Measurements from ENCODE around the gene CAMTA1.

Gene CAMTA1

GRCh38 chr1:7745783-7746182 lies 960.5 kb downstream of the CAMTA1 start:
- no peak for DNase-seq

DNA sequence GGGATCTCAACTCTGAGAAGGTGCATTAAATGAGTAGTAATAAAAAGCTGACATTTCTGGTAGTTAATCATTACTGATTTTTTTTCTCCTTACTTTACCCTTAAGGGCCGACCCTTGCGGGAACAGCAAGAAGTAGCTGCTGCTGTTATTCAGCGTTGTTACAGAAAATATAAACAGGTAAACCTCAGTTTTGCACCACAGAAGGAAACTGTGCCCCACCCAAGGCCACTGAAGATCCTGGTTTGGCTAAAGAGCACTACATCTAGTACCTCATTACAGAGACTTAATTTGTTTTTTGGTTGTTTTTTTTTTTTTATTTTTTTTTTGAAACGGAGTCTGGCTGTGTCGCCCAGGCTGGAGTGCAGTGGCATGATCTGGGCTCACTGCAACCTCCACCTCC lies 962.4 kb downstream of the CAMTA1 start:
- DNase-seq = no peak

DNA sequence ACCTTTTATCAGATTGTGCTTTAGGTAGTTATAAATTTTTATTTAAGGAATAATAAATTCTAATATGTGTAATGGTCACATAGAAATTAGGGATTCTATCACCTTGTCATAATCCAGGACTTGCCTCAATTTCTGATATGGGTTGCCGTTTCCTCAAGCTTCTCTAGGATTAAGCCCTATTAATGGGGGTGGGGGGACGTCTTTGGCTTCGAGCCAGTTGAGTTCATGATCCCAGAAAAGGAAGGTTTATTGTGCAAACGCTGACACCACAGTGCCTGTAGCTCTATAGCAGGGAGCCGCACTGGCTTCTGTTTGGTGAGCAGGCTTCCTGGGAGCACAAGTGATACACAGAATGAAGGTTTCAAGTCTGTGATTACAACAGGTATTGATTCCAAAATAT lies 963.9 kb downstream of the CAMTA1 start:
- no peak for DNase-seq

GRCh38 chr1:7751174-7751573 lies 965.9 kb downstream of the CAMTA1 start:
- DNase-seq = no peak

DNA sequence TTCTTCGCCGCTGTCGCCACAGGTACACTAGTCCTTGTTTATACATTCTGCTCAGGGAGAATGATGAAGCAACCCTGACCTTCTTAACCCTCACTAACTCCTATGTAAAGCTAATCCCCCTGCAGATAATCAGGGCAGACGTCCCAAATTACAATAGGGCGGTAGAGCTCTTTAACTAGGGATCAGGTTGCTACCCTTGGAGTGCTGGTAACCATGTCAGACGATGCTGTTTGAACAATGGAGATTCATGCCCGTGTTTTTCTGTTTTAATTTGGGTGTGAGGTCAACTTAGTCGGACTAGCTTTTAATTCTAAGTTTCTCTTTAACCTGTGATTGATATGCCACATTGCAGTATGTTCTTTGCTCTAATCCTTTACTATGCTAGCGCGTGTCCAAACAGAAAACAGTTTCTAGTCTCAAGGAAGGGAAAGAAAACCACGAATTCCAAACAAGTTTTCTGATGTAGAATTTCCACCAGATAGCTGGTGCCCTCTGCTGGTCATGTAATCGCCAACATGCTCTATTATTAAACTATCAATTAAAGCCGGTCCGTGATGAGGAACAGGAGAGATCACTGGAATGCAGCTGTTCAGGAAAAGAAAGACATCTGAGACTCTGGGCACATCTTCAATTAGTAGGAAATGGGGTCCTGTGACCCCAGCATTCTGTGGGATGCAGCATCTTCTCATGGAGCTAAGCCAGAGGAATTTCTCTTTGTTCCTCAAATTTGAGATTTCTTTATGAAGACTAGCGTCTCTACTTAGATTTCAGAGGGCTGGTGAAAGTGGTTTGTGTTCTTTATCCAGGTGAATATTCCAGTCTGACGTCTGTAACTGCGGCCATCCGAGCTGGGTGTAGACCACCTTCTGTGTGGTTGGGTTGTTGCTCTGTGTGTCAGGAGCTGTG lies 967.5 kb downstream of the CAMTA1 start:
- peak; percentile 19 for DNase-seq

- DNase-seq = no peak
Measured at GRCh38 chr1:7753641-7754040, 968.4 kb downstream of the CAMTA1 start.

GRCh38 chr1:7754234-7754633 lies 969.0 kb downstream of the CAMTA1 start:
- DNase-seq = no peak

DNA sequence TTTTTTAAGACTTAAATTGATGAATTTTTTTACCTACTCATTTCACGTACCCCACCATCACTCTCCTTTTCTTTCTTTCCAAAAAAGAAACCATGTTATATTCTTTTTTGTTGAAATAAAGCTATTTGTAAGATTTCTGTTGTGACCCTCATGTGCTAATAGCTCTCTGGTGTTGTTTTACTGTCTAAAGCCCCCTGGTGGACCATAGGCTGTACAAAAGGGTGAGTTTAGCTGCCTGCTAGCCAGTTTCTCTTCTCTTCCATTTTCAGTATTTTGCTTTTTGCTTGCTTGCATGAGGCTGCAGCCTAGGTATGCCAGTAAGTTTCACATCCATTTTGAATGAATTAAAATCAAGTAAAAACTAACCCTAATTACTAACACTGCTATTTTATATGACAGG lies 970.2 kb downstream of the CAMTA1 start:
- no peak for DNase-seq

DNA sequence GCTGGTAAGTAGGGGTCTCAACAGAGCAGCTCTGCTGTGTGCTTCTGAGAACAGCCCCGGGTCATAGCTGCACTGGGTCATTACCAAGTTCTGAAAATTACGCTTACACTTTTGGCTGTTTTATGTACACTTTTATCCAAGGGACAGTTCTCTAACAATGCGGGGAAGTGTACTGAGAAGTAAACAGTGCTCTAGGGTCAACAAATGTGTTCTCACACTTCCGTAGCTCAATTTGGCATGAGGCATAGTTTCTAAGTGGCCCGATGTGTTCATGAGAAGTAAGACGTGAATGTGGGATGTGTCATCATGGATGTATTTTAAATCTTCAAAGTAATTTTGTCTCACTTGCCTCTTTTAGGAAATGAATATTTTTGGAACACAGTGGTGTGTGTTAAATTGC lies 975.0 kb downstream of the CAMTA1 start:
- DNase-seq = no peak

DNA sequence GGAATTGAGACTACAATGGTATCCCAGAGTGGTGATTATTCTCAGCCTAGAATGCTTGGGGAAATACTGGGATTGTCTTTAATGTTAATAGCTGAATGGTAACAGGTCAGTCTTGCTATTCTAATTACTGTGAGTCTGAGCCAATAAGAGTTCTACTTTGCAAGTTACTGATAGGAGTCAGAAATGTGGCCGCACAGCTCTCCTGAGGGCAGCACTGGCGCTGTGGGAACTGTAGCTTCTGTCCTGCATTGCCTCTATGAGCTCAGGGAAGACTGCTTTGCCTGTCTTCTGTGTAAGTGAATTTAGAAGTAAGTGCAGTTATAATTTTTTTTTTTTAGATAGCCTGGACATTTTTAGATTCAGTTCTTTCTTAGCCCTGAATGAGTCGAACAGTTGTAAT lies 975.8 kb downstream of the CAMTA1 start:
- DNase-seq = no peak

DNA sequence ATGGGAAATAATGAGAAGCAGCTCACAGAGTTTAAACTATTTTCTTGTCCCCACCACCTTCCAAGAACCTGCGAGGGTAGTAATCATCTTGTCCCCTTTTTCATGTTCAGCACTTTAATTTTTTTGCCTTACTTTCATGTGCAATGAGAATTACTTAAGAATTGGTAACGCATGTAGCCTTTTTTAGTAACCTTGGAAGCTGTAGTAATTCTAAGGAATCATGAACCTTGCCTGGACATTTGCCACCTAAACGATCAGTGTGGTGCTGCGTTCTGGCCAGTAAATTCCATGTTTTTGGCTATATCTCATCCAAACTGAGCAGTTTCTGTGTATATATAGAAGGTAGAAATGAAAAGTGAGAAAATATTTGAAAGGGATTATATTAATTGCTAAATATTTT lies 981.9 kb downstream of the CAMTA1 start:
- no peak for DNase-seq

GRCh38 chr1:7768583-7768982 lies 983.3 kb downstream of the CAMTA1 start:
- no peak for DNase-seq

GRCh38 chr1:7769673-7770412 lies 984.6 kb downstream of the CAMTA1 start:
- no peak for DNase-seq

GRCh38 chr1:7770669-7770996 lies 985.4 kb downstream of the CAMTA1 start:
- no peak for DNase-seq

- DNase-seq = peak; percentile 85
Measured at GRCh38 chr1:7770997-7771822, 986.0 kb downstream of the CAMTA1 start, which contains the start of gene VAMP3. Gene VAMP3, plus strand, starts transcription at chr1:7771296. Its CDS starts 88 bp downstream, at chr1:7771384.

GRCh38 chr1:7771823-7772299 lies 986.6 kb downstream of the CAMTA1 start:
- DNase-seq = no peak

DNA sequence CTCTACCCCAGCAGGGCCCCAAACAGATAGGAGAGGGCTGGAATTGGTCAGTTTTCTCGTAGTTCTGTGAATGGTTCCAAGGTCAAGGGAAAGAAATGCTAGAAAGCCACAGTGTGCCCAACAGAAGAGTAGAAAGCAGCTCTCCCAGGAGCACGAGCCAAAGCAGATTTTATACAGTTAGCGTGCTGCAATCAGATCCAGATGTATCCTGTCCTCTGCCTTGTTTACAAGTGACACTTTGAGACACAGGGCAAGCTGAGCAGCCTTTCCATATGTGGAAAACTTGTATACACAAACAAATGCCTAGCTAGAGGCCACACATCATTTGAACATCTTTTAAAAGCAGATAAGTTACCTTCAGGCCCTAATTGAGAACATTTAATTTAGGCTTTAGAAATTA lies 992.3 kb downstream of the CAMTA1 start:
- DNase-seq = no peak

DNA sequence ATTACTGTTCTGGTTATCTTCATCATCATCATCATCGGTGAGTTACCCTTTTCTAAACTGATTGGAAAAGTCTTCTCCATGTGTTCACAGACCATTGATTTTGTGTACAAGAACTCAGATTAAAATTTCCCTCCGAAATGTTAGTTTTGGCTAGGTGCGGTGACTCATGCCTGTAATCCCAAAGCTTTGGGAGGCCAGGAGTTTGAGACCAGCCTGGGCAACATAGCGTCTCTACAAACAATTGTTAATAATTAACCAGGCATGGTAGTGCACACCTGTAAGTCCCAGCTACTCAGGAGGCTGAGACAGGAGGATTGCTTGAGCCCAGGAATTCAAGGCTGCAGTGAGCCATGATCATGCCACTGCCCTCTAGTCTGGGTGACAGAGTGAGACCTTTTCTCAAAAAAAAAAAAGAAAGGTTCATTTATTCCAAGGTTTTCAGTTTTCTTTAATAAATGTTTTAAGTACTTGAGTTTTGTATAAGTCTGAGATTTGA lies 992.9 kb downstream of the CAMTA1 start:
- DNase-seq = no peak

GRCh38 chr1:7780976-7781375 lies 995.7 kb downstream of the CAMTA1 start:
- DNase-seq = no peak

- DNase-seq = no peak
Measured at GRCh38 chr1:7781501-7781900, 996.2 kb downstream of the CAMTA1 start.

- DNase-seq = no peak
Measured at GRCh38 chr1:7781923-7782495, 996.8 kb downstream of the CAMTA1 start.

- peak; percentile 9 for DNase-seq
Measured at GRCh38 chr1:7783178-7783711, 998.0 kb downstream of the CAMTA1 start.
